Testis (tissue), 2 donors: Measurements from ENCODE around the gene NFATC3.

ENCODE experiments used
- POLR2A ChIP-seq: fragments of 450-650 bp; IDR thresholded peaks from one replicate; pipeline ENCODE4 v1.6.1; 2017; ENCODE audit warnings: antibody characterized with exemption, mild to moderate bottlenecking, moderate library complexity
- TF ChIP-seq, protein P1 (sequence below), 3 experiments: fragments of 450-650 bp in 2 of 3; fragments of 200-600 bp in 1 of 3; sonication (generic) in 1 of 3; IDR thresholded peaks; one replicate each; pipeline ENCODE4 v1.5.1; 2016 to 2019; ENCODE audit warnings: antibody characterized with exemption in 3 of 3, mild to moderate bottlenecking in 2 of 3, moderate library complexity in 1 of 3

- no peak for TF ChIP-seq POLR2A
- TF ChIP-seq, protein P1, sequence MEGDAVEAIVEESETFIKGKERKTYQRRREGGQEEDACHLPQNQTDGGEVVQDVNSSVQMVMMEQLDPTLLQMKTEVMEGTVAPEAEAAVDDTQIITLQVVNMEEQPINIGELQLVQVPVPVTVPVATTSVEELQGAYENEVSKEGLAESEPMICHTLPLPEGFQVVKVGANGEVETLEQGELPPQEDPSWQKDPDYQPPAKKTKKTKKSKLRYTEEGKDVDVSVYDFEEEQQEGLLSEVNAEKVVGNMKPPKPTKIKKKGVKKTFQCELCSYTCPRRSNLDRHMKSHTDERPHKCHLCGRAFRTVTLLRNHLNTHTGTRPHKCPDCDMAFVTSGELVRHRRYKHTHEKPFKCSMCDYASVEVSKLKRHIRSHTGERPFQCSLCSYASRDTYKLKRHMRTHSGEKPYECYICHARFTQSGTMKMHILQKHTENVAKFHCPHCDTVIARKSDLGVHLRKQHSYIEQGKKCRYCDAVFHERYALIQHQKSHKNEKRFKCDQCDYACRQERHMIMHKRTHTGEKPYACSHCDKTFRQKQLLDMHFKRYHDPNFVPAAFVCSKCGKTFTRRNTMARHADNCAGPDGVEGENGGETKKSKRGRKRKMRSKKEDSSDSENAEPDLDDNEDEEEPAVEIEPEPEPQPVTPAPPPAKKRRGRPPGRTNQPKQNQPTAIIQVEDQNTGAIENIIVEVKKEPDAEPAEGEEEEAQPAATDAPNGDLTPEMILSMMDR (IDR thresholded peaks at IDR 0.05): no peak
Measured at GRCh38 chr16:68162413-68162812, 77.2 kb downstream of the NFATC3 start.
